ENCODE data around the gene APOA4.

GRCh38 chr11:116859175-116859574, 36.1 kb upstream of the APOA4 start:
- TF ChIP-seq CTCF (IDR thresholded peaks at IDR 0.05) (no peak), EP300 (IDR thresholded peaks at IDR 0.05) (no peak), POLR2AphosphoS5 (IDR thresholded peaks at IDR 0.05) (no peak), POLR2A (IDR thresholded peaks at IDR 0.05) (no peak)
